Adrenal gland (tissue), 12 donors: ENCODE results near the gene KLHDC7A. TPM values are rescaled to one million over a fixed set of nuclear protein-coding genes. Genes with fewer than 3 reads are reported as not detected.
A peak's percentile ranks its signal among the peaks of the same experiment; 100 is the strongest.

Experiments used
- DNase-seq, 7 donors: peaks; one replicate each; pipeline ENCODE4 v3.0.0-alpha.2; 2019 to 2020
- H3K27ac ChIP-seq, 5 donors: fragments of 200-600 bp; sonication (generic) in 4 of 5; 1 replicate in 3 of 5; 2 replicates in 2 of 5; pipeline versions ENCODE4 v1.5.1 to v1.8.0; 2016 to 2020; ENCODE audit warnings: mild to moderate bottlenecking in 1 of 5
- H3K27me3 ChIP-seq: fragments of 200-600 bp; 2 replicates; pipeline ENCODE4 v1.8.0; 2021
- H3K36me3 ChIP-seq, 2 donors: fragments of 200-600 bp; replicated peaks in 1 of 2; 1 replicate in 1 of 2; 2 replicates in 1 of 2; pipeline versions ENCODE4 v1.5.1 to v1.8.0; 2018 to 2022
- H3K4me1 ChIP-seq, 2 donors: fragments of 200-600 bp; replicated peaks in 1 of 2; 1 replicate in 1 of 2; 2 replicates in 1 of 2; pipeline versions ENCODE4 v1.5.1 to v1.8.0; 2018 to 2021
- H3K4me3 ChIP-seq, 4 donors: fragments of 200-600 bp; sonication (generic) in 3 of 4; one replicate each; pipeline ENCODE4 v1.5.1; 2016 to 2018
- H3K9me3 ChIP-seq, 3 donors: fragments of 200-600 bp; sonication (generic) in 1 of 3; replicated peaks in 1 of 3; 1 replicate in 2 of 3; 2 replicates in 1 of 3; pipeline versions ENCODE4 v1.5.1 to v1.8.0; 2016 to 2021
- CTCF ChIP-seq, 6 experiments: fragments of 450-650 bp in 4 of 6; fragments of 200-600 bp in 2 of 6; sonication (generic) in 1 of 6; IDR thresholded peaks; 1 replicate in 5 of 6; 2 replicates in 1 of 6; pipeline versions ENCODE4 v1.5.1 to v1.8.0; 2016 to 2021; ENCODE audit warnings: antibody characterized with exemption in 6 of 6, mild to moderate bottlenecking in 2 of 6, moderate library complexity in 1 of 6
- POLR2A ChIP-seq, 2 donors: fragments of 450-650 bp; IDR thresholded peaks; one replicate each; pipeline ENCODE4 v1.6.1; 2017; ENCODE audit warnings: antibody characterized with exemption in 2 of 2, mild to moderate bottlenecking in 2 of 2, moderate library complexity in 1 of 2
- WGBS, 4 donors: extraction: QIAGEN DNeasy Blood & Tissue Kit in 2 of 4; methylation state at CpG; one replicate each; pipeline versions ENCODE4 v1.1.5 to v1.1.7; 2013 to 2017; 5-methylcytosine and 5-hydroxymethylcytosine counted together
- intact Hi-C, 2 donors: fragments of 100-400 bp; cut with DNase I; formaldehyde crosslinking; loops; one replicate each; pipeline versions ENCODE4 v1.14.1 to v1.15.0; 2022 to 2023
- polyA plus RNA-seq, 3 donors: library from polyadenylated mRNA; stranded (reverse); fragments of 200-250 nt in 2 of 3; fragments of 350-450 nt in 1 of 3; fragmentation: Illumina TruSeq in 1 of 3; extraction: RNeasy Lipid Tissue Mini Kit (QIAGEN cat#74804) in 1 of 3; gene quantifications; one replicate each; pipeline ENCODE4 v1.2.3, GENCODE V29; 2013 to 2014
- total RNA-seq, 9 donors: library from RNA; depleted of rRNA in 4 of 9; stranded (reverse); fragments of >200 nt in 4 of 9; fragments of 120-200 nt in 1 of 9; fragmentation: NEBNext Ultra II Directional in 1 of 9; extraction: Animal tissue kit (Norgen Biotek cat#: 25700) in 1 of 9; gene quantifications; one replicate each; pipeline versions ENCODE4 v1.1.0 to v1.2.4, GENCODE V29; 2013 to 2023
- donor health status: healthy with polysubstance abuse.
- donor health status: Bipolar disorder and iron deficiency.
- donor health status: DM: yes; HTN: yes; CAD: no.
- donor health status: DM: no; HTN: no; CAD: no.
- donor health status: DM: no; HTN: no; CAD: no.
- donor health status: DM: yes; HTN: yes; CAD: no.

KLHDC7A gene
- total and polyA plus RNA-seq, 12 donors, result under 0.01 TPM; not detected in 11

GRCh38 chr1:18527921-18528320 is 47.2 kb downstream of the KLHDC7A start:
- H3K36me3 ChIP-seq, result no peaks in the 10 kb centered on the region
- no peaks in the 10 kb centered on the region for H3K9me3 ChIP-seq
- WGBS, 4 donors, result 79 to 83% (median 81%) methylated on average over 3 to 5 of the region's 5 CpGs
- TF ChIP-seq POLR2A (IDR thresholded peaks at IDR 0.05) (no peak), CTCF (IDR thresholded peaks at IDR 0.05) (no peak)
- H3K4me1 ChIP-seq, result no peaks in the 10 kb centered on the region
- intact Hi-C loops, result no loop called here
- DNase-seq, result peak in 1 of 7 donors; percentile 1
- H3K4me3 ChIP-seq, result no peak overlapping the region
- peaks cover 9% of the 10 kb centered on the region for H3K27me3 ChIP-seq
- no peak overlapping the region for H3K27ac ChIP-seq

- Histone ChIP-seq H3K4me1 (no peaks in the 10 kb centered on the region), H3K9me3 (no peaks in the 10 kb centered on the region), H3K36me3 (no peaks in the 10 kb centered on the region), H3K27ac (no peak overlapping the region), H3K4me3 (no peak overlapping the region), H3K27me3 (peaks cover 15% of the 10 kb centered on the region)
- peak in 1 of 7 donors; percentile 6 for DNase-seq
- no peak for TF ChIP-seq POLR2A (IDR thresholded peaks at IDR 0.05)
- 88 to 100% (median 93%) methylated on average over 2 of the region's 2 CpGs for WGBS, 4 donors
- intact Hi-C loops, result no loop called here
Observed at GRCh38 chr1:18528616-18529015, 47.9 kb downstream of the KLHDC7A start.

- peaks cover 15% of the 10 kb centered on the region for H3K27me3 ChIP-seq
- no peaks in the 10 kb centered on the region for H3K9me3 ChIP-seq
- intact Hi-C loops, result no loop called here
- WGBS, 4 donors, result 72 to 92% (median 78%) methylated on average over 4 of the region's 4 CpGs
- no peaks in the 10 kb centered on the region for H3K36me3 ChIP-seq
- no peak overlapping the region for H3K27ac ChIP-seq
- peak in 1 of 7 donors; percentile 15 for DNase-seq
- no peak for TF ChIP-seq POLR2A (IDR thresholded peaks at IDR 0.05)
- TF ChIP-seq CTCF (IDR thresholded peaks at IDR 0.05), result no peak
- H3K4me1 ChIP-seq, result no peaks in the 10 kb centered on the region
- no peak overlapping the region for H3K4me3 ChIP-seq
Observed at GRCh38 chr1:18529714-18530113, 49.0 kb downstream of the KLHDC7A start.

GRCh38 chr1:18530587-18531502 is 50.1 kb downstream of the KLHDC7A start:
- TF ChIP-seq POLR2A (IDR thresholded peaks at IDR 0.05) (no peak), CTCF (IDR thresholded peaks at IDR 0.05) (peak in 3 of 6 experiments; percentile 7 to 26 (median 18))
- Histone ChIP-seq H3K36me3 (no peaks in the 10 kb centered on the region), H3K4me1 (no peaks in the 10 kb centered on the region), H3K4me3 (no peak overlapping the region), H3K27ac (no peak overlapping the region), H3K9me3 (no peaks in the 10 kb centered on the region), H3K27me3 (peaks cover 15% of the 10 kb centered on the region)
- intact Hi-C loops, result no loop called here
- peak in 5 of 7 donors; percentile 25 to 54 (median 35) for DNase-seq
- 30 to 49% (median 37%) methylated on average over 6 of the region's 6 CpGs for whole genome bisulfite sequencing, 4 donors
